HG03066 (cell line): Measurements from ENCODE around the gene AP1S2.

ENCODE experiments used
- ATAC-seq: cut with Tn5 transposase; IDR thresholded peaks from one replicate; pipeline ENCODE4 v1.9.1; 2021; ENCODE audit warnings: low read depth; ENCODE audit not compliant: unreplicated experiment

Gene AP1S2

DNA sequence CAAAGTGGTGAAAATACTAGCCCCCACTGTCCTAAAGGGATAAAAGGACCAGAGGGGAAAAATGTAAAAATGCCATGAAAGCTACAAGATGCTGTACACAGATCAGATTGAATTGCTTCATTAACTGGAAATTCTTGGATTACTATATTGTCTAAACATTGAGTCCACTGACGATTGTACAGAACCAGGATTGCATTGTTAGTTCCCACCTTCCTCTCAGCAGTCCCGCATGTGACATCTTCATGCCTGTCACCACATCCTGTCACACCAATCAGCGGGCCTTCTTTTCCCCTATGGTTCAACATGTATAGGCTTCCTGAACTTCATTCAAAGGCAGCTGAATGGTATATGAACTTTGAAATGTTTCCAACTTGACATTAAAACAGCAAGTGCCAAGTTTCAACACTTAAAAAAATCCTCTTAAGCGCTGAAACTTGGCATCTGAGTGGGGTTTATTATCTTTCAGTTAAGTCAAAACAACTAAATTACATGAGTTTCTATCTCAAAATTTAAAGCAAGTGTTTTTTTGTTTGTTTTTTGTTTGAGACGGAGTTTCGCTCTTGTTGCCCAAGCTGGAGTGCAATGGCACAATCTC, 39.7 kb downstream of the AP1S2 start:
- ATAC-seq = no peak

DNA sequence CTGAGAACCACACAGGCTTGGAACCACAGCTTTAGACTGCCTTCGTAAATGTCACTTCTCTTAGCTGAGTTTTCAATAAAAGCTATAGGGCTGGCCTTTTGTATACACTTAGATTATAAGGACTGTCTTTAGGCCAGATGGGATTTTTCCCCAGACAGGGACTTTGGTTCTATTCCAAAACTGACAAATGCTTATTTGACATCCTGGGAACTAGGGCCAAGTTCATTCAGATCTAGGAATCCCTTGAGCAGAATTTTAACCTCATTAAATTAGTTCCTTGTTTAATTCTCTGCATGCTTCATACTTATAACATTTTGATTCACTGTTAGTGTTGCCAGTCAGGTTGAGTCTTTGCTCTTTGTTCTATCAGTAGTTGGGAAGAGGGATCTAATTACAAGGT, 41.2 kb downstream of the AP1S2 start:
- no peak for ATAC-seq

DNA sequence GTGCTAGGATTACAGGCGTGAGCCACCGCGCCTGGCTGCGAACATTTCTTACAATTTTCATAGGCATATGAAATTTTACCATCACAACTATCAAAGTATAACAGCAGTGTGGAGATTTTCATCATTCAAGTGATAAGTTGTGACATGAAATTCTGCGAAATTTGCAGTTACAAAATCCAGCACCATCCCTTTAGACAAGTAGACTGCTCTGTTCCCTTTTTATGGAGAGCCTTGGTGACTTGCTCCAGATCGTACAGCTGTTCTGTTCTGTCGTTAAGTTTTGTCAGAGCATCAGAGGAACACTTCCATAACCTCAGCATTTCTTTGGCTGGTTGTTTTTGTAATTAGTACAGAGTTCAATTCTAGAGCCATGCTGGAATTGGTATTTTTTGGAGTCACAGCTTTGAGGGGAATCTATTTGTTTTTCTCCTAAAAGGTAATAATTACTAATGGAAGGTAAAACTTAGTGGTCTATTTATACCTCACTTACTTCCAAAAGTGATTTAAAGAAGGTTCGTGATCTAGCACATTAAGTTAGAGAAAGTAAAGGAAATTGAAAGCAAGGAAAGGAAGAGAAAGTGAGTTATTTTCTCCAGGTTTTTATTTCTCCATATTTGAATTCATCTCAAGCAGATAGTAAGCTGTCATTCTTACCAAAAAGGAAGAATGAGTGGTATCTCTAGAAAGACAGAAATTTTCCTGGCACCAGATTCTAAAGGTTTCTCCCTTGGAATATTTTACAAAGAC, 42.2 kb downstream of the AP1S2 start:
- ATAC-seq = no peak

DNA sequence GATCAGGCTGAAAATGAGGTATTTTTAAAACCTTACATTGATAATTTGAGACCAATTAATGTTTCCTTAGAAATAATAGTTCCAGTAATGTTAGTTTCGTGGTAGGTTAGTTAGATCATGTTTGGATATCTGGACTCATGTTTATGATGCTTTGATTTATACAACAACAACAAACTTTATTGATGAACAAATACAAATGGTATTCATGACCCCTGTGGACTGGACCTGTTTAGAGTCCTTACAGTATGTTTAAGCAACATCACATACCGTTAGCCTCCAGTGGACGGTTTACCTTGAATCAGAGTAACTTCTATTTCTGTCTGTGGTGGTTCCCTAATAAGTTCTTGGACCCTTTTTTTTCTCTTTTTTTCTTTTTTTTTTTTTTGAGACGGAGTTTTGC, 46.4 kb downstream of the AP1S2 start:
- no peak for ATAC-seq

DNA sequence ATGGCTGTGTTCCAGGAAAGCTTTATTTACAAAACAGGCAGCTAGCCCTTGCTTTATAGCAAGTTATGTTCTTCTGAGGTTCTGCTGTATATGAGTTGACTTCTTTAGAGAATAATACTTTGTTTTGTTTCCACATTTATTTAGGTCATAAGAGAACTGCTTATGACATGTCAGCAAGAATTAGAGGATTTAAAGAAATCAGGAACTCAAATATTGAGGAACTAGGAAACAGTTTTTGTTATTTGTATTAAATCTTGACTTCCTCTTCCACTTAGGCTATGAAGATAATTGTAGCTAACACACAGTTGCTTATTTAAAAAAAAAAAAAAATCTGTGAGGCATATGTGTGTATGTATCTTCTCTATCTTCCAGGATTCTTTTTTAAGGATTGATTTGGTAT, 50.0 kb downstream of the AP1S2 start:
- no peak for ATAC-seq

DNA sequence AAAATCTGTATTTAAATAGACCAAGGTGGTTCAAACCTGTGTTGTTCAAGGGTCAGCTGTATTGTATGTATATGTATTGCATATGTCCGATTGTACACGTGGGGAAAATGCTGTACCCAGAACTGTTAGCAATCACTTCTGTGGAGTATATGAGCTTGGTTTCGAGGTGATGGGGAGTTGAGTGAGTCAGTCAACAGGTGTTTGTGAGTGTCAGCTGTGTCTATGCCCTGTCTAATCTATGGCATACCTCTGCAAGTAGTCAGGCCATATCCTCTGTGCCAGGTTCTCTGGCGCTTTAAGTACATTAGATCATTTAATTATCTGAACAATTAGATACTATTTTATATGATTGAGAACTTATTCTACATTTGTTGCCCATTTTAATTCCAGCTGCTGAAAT, 56.9 kb downstream of the AP1S2 start:
- no peak for ATAC-seq

DNA sequence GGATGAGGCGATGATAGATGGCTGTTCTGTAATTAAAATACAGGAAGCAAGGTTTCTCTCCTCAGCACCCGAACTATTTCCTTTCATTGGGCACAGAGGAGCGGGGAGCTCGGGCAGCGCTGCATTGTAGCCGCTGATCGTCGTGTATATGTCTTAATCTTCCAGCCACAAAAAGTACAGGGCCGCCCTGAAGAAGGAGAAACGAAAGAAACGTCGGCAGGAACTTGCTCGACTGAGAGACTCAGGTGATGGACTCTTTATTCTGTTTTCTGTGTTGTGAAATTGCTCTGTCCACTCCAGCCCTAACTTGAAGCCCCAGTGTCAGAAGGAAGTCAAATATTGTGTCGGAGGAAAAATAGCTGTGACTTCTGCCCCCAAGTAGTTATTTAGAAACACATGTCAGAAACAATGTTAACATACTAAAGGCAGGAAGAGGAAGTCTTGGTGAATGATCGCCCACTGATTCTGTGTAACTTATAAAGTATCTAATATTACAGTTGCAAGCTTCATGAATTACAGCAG, 63.8 kb downstream of the AP1S2 start:
- peak; percentile 14 for ATAC-seq

DNA sequence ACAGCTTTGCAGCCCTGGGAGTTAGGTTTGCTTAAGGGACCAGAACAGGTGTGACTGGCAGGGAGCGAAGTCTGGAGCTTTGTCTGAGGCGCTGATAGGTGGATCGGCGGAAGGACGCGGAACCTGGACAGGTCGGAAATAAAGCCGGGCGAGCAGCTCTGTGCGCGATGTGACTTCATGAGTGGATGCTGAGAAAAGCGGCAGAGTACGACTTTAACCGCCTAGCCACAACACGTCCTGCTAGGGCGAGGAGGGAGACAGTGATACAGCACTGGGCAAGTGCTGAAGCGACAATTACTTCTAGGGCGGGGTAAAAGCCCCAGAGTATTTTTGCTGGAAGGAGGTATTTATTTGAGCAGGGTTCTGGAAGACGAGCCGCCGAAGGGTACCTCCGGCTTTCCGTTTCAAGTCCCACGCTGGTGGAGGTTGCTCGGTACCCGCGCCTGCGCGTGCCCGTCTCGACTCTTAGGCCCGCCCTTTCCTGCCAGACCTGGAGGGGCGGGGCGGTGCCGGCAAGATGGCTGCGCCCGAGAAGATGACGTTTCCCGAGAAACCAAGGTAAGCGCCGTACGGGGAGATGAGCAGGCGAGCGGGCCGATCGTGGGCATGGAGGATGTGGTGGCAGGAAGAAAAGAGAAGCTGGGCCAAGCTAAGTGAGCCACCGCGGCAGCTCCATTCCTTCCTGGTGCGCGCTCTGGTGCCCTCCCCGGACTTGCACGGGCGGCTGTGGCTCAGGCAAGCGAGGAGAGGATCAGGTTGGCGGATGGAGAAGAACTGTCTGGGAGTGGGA, 64.4 kb downstream of the AP1S2 start, which contains the start of gene ZRSR2:
Gene ZRSR2 (plus strand): TSS at position 506 of the 790 bp plus-strand sequence. CDS start 12 bp downstream, at position 518.
- peak; percentile 92 for ATAC-seq

DNA sequence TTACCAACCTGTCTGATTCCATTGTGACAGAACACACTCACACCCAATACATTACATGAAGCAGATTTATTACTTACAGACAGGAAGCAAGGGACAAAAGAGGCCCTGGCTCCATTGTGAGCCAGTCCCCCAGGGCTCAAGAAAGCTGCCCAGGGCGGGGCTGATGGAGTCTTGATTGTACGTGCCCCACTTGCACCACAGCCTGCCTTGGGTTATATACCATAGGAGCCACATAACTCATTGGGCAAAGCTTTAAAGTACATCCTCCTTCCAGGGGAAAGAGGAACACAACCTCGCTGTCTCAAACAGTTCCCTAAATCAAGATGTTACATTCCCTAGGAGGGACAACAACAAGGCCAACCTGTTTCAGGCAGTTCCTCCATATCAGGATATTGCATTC, 67.7 kb downstream of the AP1S2 start:
- no peak for ATAC-seq

DNA sequence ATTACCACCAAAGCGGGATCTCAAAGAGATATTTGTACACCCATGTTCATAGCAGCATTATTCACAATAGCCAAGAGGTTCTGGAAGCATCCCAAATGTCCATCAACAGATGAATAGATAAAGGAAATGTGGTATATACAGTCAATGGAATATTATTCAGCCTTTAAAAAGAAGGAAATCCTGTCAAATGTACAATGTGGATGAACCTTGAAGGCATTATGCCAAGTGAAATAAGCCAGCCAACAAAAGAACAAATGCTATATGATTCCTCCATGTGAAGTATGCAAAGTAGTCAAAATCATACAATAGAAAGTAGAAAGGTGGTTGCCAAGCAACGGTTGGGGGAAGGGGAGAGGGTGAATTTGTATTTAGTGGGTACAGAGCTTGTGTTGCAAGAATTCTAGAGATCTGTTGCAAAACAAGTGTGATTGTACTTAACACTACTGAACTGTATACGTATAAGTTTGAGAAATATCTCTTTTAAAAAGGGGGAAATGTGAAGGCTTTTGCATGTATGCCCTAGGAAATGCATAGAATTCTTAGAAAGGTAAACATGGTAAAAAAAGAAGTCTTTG, 69.3 kb downstream of the AP1S2 start:
- ATAC-seq = no peak

DNA sequence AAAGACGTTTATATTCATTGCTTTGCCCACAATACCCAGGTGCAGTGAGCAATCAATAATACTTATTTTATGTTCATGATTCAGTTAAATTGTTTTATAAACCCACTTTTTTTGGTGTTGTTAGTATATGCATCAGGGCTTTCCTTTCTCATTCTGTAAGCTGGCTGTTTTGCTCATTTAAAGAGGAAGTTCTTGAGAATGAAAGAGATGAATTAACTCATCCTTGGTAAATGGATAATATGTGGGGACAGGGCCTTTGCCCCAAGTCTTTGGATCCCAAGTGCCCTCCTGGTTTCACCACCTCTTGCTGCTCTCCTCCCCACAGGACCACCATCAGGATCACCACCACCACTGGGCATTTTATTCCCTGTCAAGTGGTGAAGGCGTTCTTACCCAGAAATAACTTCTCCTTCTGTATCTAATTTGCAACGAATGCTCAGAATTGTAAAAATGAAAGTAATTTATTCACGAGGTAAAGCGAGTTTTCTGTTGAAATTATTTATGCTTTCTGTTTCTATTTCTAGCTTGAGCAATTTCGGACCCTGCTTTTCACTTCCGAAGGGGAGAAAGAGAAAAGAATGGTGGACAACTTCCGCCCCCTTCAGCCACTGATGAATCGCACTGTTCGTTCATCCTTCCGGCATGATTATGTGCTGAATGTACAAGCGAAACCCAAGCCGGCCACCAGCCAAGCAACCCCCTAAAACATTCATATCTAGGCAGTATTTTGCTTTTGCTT, 72.5 kb downstream of the AP1S2 start:
- ATAC-seq = peak; percentile 81
